Hepatocyte (in vitro differentiated cells): ENCODE measurements around the gene TOMM5. TPM values are rescaled to one million over a fixed set of nuclear protein-coding genes. Genes with fewer than 3 reads are reported as not detected.

ENCODE experiments used
- DNase-seq: peaks from one replicate; pipeline ENCODE4 v3.0.0-alpha.2; 2016; ENCODE audit warnings: low spot score
- H2AFZ ChIP-seq: fragments of 200-600 bp; sonication (generic); 2 replicates; pipeline ENCODE4 v1.6.0; 2016; ENCODE audit warnings: antibody characterized with exemption, mild to moderate bottlenecking
- H3K27ac ChIP-seq: fragments of 200-600 bp; sonication (generic); 2 replicates; pipeline ENCODE4 v1.5.1; 2016; ENCODE audit warnings: mild to moderate bottlenecking
- H3K27me3 ChIP-seq: fragments of 200-600 bp; sonication (generic); 2 replicates; pipeline ENCODE4 v1.6.1; 2016
- H3K36me3 ChIP-seq: fragments of 200-600 bp; sonication (generic); replicated peaks from 2 replicates; pipeline ENCODE4 v1.5.1; 2016; ENCODE audit warnings: low read depth; ENCODE audit not compliant: insufficient read depth
- H3K4me1 ChIP-seq: fragments of 200-600 bp; sonication (generic); 2 replicates; pipeline ENCODE4 v1.5.1; 2016; ENCODE audit warnings: mild to moderate bottlenecking, moderate library complexity; ENCODE audit not compliant: insufficient read depth
- H3K4me2 ChIP-seq: fragments of 200-600 bp; sonication (generic); 2 replicates; pipeline ENCODE4 v1.6.0; 2016
- H3K4me3 ChIP-seq: fragments of 200-600 bp; sonication (generic); 2 replicates; pipeline ENCODE4 v1.5.1; 2016; ENCODE audit warnings: mild to moderate bottlenecking
- H3K79me2 ChIP-seq: fragments of 200-600 bp; sonication (generic); 2 replicates; pipeline ENCODE4 v1.6.0; 2017; ENCODE audit warnings: mild to moderate bottlenecking
- H3K9me2 ChIP-seq: fragments of 200-600 bp; sonication (generic); replicated peaks from 2 replicates; pipeline ENCODE4 v1.6.0; 2017; ENCODE audit warnings: mild to moderate bottlenecking; ENCODE audit not compliant: insufficient read depth
- H3K9me3 ChIP-seq: fragments of 200-600 bp; sonication (generic); 2 replicates; pipeline ENCODE4 v1.5.1; 2016; ENCODE audit warnings: low read depth, mild to moderate bottlenecking
- H4K20me1 ChIP-seq: fragments of 200-600 bp; sonication (generic); 2 replicates; pipeline ENCODE4 v1.6.0; 2016; ENCODE audit warnings: mild to moderate bottlenecking; ENCODE audit not compliant: insufficient read depth, poor library complexity, severe bottlenecking
- CTCF ChIP-seq: fragments of 200-600 bp; sonication (generic); IDR thresholded peaks from 2 replicates; pipeline ENCODE4 v1.5.1; 2016; ENCODE audit warnings: antibody characterized with exemption, mild to moderate bottlenecking; ENCODE audit not compliant: poor library complexity
- EZH2 ChIP-seq: fragments of 200-600 bp; sonication (generic); IDR thresholded peaks from 2 replicates; pipeline ENCODE4 v1.6.1; 2016; ENCODE audit warnings: antibody characterized with exemption, mild to moderate bottlenecking, borderline replicate concordance
- EZH2phosphoT487 ChIP-seq: fragments of 200-600 bp; sonication (generic); IDR thresholded peaks from one replicate; pipeline ENCODE4 v1.6.1; 2018; ENCODE audit warnings: antibody characterized with exemption, mild to moderate bottlenecking, low read depth, moderate library complexity; ENCODE audit not compliant: unreplicated experiment, severe bottlenecking
- WGBS: methylation state at CpG from one replicate; pipeline ENCODE4 v1.1.6; 2016; ENCODE audit warnings: low lambda C conversion rate; ENCODE audit errors: missing lambda C conversion rate; 5-methylcytosine and 5-hydroxymethylcytosine counted together
- polyA plus RNA-seq: library from polyadenylated mRNA; unstranded; fragments of >200 nt; fragmentation: Nextera tagmentation; extraction: Ambion mirVana; gene quantifications from 2 replicates; pipeline ENCODE4 v1.2.1, GENCODE V29; 2016
- total RNA-seq: library from RNA; depleted of rRNA; stranded (reverse); fragments of >200 nt; gene quantifications from 2 replicates; pipeline ENCODE4 v1.2.3, GENCODE V29; 2014

Gene TOMM5
- total and polyA plus RNA-seq, 2 experiments from 2014 or later, result 187 to 283 TPM

- H3K4me1 ChIP-seq, result no peaks in the 10 kb centered on the region
- H4K20me1 ChIP-seq, result no peaks in the 10 kb centered on the region
- no peak overlapping the region for H2AFZ ChIP-seq
- H3K4me3 ChIP-seq, result no peak overlapping the region
- DNase-seq, result no peak
- H3K4me2 ChIP-seq, result no peak overlapping the region
- H3K27ac ChIP-seq, result no peak overlapping the region
- WGBS, result 81% methylated on average over 2 of the region's 2 CpGs
- H3K27me3 ChIP-seq, result no peaks in the 10 kb centered on the region
- H3K36me3 ChIP-seq, result no peaks in the 10 kb centered on the region
- H3K79me2 ChIP-seq, result no peaks in the 10 kb centered on the region
- H3K9me3 ChIP-seq, result no peaks in the 10 kb centered on the region
- no peaks in the 10 kb centered on the region for H3K9me2 ChIP-seq
- TF ChIP-seq CTCF (no peak), EZH2phosphoT487 (no peak), EZH2 (no peak)
These were observed 30.9 kb upstream of the TOMM5 start for GRCh38 chr9:37623267-37623666.

GRCh38 chr9:37622462-37622861 lies 30.1 kb upstream of the TOMM5 start:
- Histone ChIP-seq H3K36me3 (no peaks in the 10 kb centered on the region), H3K9me3 (no peaks in the 10 kb centered on the region), H3K4me1 (no peaks in the 10 kb centered on the region), H3K27me3 (no peaks in the 10 kb centered on the region), H3K4me2 (no peak overlapping the region), H3K79me2 (no peaks in the 10 kb centered on the region), H3K27ac (no peak overlapping the region), H3K4me3 (no peak overlapping the region), H4K20me1 (no peaks in the 10 kb centered on the region), H2AFZ (no peak overlapping the region), H3K9me2 (no peaks in the 10 kb centered on the region)
- no peak for TF ChIP-seq CTCF
- TF ChIP-seq EZH2, result no peak
- no peak for TF ChIP-seq EZH2phosphoT487
- DNase-seq, result no peak
- WGBS, result 75% methylated on average over 4 of the region's 4 CpGs

GRCh38 chr9:37621273-37622121 lies 29.1 kb upstream of the TOMM5 start:
- TF ChIP-seq CTCF (no peak), EZH2phosphoT487 (no peak), EZH2 (no peak)
- no peaks in the 10 kb centered on the region for H3K27me3 ChIP-seq
- 66% methylated on average over 9 of the region's 9 CpGs for WGBS
- no peak overlapping the region for H3K4me3 ChIP-seq
- no peak for DNase-seq
- H3K9me2 ChIP-seq, result no peaks in the 10 kb centered on the region
- H2AFZ ChIP-seq, result no peak overlapping the region
- H3K4me1 ChIP-seq, result no peaks in the 10 kb centered on the region
- no peaks in the 10 kb centered on the region for H3K36me3 ChIP-seq
- H3K4me2 ChIP-seq, result no peak overlapping the region
- H3K79me2 ChIP-seq, result no peaks in the 10 kb centered on the region
- no peaks in the 10 kb centered on the region for H4K20me1 ChIP-seq
- no peak overlapping the region for H3K27ac ChIP-seq
- no peaks in the 10 kb centered on the region for H3K9me3 ChIP-seq
